GM18909 (cell line): ENCODE data around the gene SHC3.

ENCODE experiments used
- ATAC-seq: cut with Tn5 transposase; IDR thresholded peaks from one replicate; pipeline ENCODE4 v1.9.1; 2021; ENCODE audit warnings: mild to moderate bottlenecking; ENCODE audit not compliant: unreplicated experiment, poor library complexity

Gene SHC3

GRCh38 chr9:89187541-89187940, 8.9 kb upstream of the SHC3 start:
- no peak for ATAC-seq

- no peak for ATAC-seq
Measured at GRCh38 chr9:89186960-89187359, 8.3 kb upstream of the SHC3 start.

GRCh38 chr9:89185980-89186379, 7.4 kb upstream of the SHC3 start:
- ATAC-seq: no peak

GRCh38 chr9:89183146-89183545, 4.5 kb upstream of the SHC3 start:
- no peak for ATAC-seq

- no peak for ATAC-seq
Measured at GRCh38 chr9:89182369-89182768, 3.8 kb upstream of the SHC3 start.

- ATAC-seq: peak; percentile 54
Measured at GRCh38 chr9:89179895-89180734, 1.5 kb upstream of the SHC3 start.

GRCh38 chr9:89179540-89179894, 899 bp upstream of the SHC3 start:
- no peak for ATAC-seq

- ATAC-seq: no peak
Measured at GRCh38 chr9:89178830-89179539, 367 bp upstream of the SHC3 start.

- no peak for ATAC-seq
Measured at GRCh38 chr9:89177012-89177943, 1.3 kb downstream of the SHC3 start.

GRCh38 chr9:89175828-89176261, 2.8 kb downstream of the SHC3 start:
- ATAC-seq: no peak

- ATAC-seq: no peak
Measured at GRCh38 chr9:89174291-89174690, 4.3 kb downstream of the SHC3 start.

- ATAC-seq: no peak
Measured at GRCh38 chr9:89173072-89173471, 5.5 kb downstream of the SHC3 start.

GRCh38 chr9:89172398-89172797, 6.2 kb downstream of the SHC3 start:
- ATAC-seq: no peak

GRCh38 chr9:89171693-89172092, 6.9 kb downstream of the SHC3 start:
- ATAC-seq: no peak

- no peak for ATAC-seq
Measured at GRCh38 chr9:89171231-89171630, 7.4 kb downstream of the SHC3 start.

- no peak for ATAC-seq
Measured at GRCh38 chr9:89168901-89169813, 9.5 kb downstream of the SHC3 start.

GRCh38 chr9:89167788-89168187, 10.8 kb downstream of the SHC3 start:
- ATAC-seq: no peak

GRCh38 chr9:89166852-89167251, 11.8 kb downstream of the SHC3 start:
- ATAC-seq: no peak

- ATAC-seq: no peak
Measured at GRCh38 chr9:89165880-89166279, 12.7 kb downstream of the SHC3 start.

GRCh38 chr9:89165341-89165740, 13.3 kb downstream of the SHC3 start:
- ATAC-seq: no peak
